GM12865 (cell line): ENCODE data around the gene CASR.
"Not testable (repeated sequence)": the region's sequence is repeated elsewhere in the genome, so short reads cannot be mapped to it uniquely, and the experiment has no call there.

Experiments
- DNase-seq: peaks from one replicate; pipeline ENCODE4 v3.0.0; 2010; ENCODE audit warnings: low read depth
- H3K4me3 ChIP-seq: 2 replicates; pipeline ENCODE4 v1.5.1; 2011; ENCODE audit warnings: mild to moderate bottlenecking, low read depth, low read length, control low read depth
- TF ChIP-seq, protein P1 (sequence below): IDR thresholded peaks from 2 replicates; pipeline ENCODE4 v1.5.1; 2011; ENCODE audit warnings: low read length, control low read depth, low read depth, inconsistent platforms; ENCODE audit not compliant: insufficient read depth; ENCODE audit errors: missing control alignments

CASR gene

GRCh38 chr3:122189357-122189756, 5.9 kb downstream of the CASR start:
- TF ChIP-seq, protein P1, sequence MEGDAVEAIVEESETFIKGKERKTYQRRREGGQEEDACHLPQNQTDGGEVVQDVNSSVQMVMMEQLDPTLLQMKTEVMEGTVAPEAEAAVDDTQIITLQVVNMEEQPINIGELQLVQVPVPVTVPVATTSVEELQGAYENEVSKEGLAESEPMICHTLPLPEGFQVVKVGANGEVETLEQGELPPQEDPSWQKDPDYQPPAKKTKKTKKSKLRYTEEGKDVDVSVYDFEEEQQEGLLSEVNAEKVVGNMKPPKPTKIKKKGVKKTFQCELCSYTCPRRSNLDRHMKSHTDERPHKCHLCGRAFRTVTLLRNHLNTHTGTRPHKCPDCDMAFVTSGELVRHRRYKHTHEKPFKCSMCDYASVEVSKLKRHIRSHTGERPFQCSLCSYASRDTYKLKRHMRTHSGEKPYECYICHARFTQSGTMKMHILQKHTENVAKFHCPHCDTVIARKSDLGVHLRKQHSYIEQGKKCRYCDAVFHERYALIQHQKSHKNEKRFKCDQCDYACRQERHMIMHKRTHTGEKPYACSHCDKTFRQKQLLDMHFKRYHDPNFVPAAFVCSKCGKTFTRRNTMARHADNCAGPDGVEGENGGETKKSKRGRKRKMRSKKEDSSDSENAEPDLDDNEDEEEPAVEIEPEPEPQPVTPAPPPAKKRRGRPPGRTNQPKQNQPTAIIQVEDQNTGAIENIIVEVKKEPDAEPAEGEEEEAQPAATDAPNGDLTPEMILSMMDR, result no peak
- no peak overlapping the region for H3K4me3 ChIP-seq
- DNase-seq, result no peak

- H3K4me3 ChIP-seq, result no peak overlapping the region
- TF ChIP-seq, protein P1, result no peak
These were observed 7.1 kb downstream of the CASR start for GRCh38 chr3:122190525-122190924.

DNA sequence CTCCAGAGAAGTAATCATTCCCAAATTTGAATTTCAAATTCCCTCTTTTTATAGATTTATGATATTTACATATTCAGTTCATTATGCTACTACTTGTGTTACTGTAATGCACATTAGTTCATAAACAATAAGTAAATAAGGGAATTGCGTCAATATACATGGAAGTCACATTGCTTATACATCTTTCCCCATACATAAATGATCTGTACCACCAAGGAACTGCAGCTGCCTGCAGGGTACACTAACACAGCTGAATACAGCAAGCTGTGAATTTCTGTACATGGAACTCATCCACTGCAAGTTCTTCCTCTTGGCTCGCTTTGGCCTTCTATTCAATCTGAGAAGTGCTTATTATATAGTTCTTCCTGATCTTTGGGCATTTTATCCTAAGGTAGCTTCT, 15.5 kb downstream of the CASR start:
- no peak for DNase-seq
- H3K4me3 ChIP-seq, result no peak overlapping the region
- TF ChIP-seq, protein P1, result no peak

More at GRCh38 chr3:122190525-122190924, 7.1 kb downstream of the CASR start:
- no peak for DNase-seq

- no peak overlapping the region for H3K4me3 ChIP-seq
- DNase-seq, result no peak
- TF ChIP-seq, protein P1, result no peak
These were observed 16.1 kb downstream of the CASR start for GRCh38 chr3:122199552-122199951.

DNA sequence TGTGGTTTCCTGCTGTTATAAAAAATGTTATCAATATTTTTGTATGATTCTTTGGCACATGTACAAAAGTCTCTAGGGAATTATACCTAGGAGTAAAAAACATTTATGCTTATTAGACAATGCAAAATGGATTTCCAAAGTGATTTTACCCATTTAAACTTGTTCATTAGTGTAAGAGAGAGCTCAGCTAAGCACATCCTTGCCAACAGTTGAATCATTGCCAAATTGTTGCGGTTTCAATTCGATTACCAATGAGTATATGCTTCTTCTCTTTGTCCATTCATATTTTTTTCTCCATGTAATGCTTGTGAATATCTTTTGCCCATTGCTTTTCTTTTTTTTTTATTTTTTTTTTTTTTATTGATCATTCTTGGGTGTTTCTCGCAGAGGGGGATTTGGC, 17.2 kb downstream of the CASR start:
- no peak overlapping the region for H3K4me3 ChIP-seq
- TF ChIP-seq, protein P1, result no peak
- no peak for DNase-seq

- not testable (repeated sequence) for DNase-seq, H3K4me3 ChIP-seq
These were observed 18.0 kb downstream of the CASR start for GRCh38 chr3:122201476-122201875.

GRCh38 chr3:122208579-122208978, 25.1 kb downstream of the CASR start:
- TF ChIP-seq, protein P1, result no peak
- H3K4me3 ChIP-seq, result no peak overlapping the region
- DNase-seq, result no peak

DNA sequence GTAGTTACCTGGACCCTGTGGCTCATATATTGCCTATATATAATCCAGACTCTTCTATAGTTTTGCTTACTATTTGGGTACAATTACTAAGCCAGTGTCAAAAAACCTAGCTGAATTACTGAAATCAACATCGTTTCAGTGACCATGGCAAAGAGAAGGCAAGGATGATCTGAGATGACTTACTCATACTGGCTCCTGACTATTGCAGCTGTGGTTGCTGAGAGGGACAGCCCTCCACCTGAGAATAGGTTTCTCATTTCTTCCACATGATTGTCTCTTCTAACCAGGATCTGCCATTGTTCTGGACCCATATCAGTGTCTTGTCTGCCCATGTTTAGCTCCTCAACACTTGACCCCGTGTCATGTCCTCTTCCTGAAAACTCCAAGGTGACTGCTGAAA, 30.2 kb downstream of the CASR start:
- no peak for DNase-seq
- no peak overlapping the region for H3K4me3 ChIP-seq
- TF ChIP-seq, protein P1, result no peak
